HUDEP-2 (cell line): ENCODE measurements around the gene PLEK.
"Not testable (repeated sequence)": the region's sequence is repeated elsewhere in the genome, so short reads cannot be mapped to it uniquely, and the experiment has no call there.

Source experiments
- DNase-seq, 76 experiments: peaks; one replicate each; lab custom pipeline; 2025; ENCODE audit not compliant: unreplicated experiment in 76 of 76; lab: John Stamatoyannopoulos, UW

The PLEK gene

GRCh38 chr2:68438455-68439303 lies 73.6 kb downstream of the PLEK start:
- DNase-seq, result no peak

GRCh38 chr2:68441179-68441993 lies 76.3 kb downstream of the PLEK start:
- peak in 75 of 76 experiments; percentile 14 to 95 (median 79) for DNase-seq

DNA sequence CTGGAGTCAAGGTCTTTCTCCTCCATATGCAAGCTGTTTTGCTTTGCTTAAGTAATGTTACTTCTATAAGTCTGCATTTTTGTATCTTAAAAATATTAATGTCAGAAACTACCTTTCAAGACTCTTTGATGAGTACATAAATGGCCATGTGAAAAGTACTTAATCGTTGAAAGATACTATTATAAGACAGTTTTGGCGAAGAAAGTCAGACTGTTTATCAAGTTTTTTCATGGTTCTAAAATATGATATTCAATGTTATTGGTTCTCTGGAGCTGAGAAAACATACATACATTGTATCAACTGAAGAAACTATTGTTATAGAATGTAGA lies 76.9 kb downstream of the PLEK start:
- DNase-seq, result no peak

DNA sequence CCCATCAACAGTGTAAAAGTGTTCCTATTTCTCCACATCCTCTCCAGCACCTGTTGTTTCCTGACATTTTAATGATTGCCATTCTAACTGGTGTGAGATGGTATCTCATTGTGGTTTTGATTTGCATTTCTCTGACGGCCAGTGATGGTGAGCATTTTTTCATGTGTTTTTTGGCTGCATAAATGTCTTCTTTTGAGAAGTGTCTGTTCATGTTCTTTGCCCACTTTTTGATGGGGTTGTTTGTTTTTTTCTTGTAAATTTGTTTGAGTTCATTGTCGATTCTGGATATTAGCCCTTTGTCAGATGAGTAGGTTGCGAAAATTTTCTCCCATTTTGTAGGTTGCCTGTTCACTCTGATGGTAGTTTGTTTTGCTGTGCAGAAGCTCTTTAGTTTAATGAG lies 81.3 kb downstream of the PLEK start:
- DNase-seq, result not testable (repeated sequence)
